DMS 273 treated with DMSO at 0.1 percent for 48 hours (cell line): ENCODE measurements around the gene RRH.
A peak's percentile ranks its signal among the peaks of the same experiment; 100 is the strongest.
"Not testable (repeated sequence)": the region's sequence is repeated elsewhere in the genome, so short reads cannot be mapped to it uniquely, and the experiment has no call there.

Experiments
- DNase-seq: peaks from one replicate; lab custom pipeline; 2025; lab: John Stamatoyannopoulos, UW

The RRH gene

GRCh38 chr4:109827672-109828071 lies at the start of gene RRH:
RRH (plus strand) TSS chr4:109827972; CDS start chr4:109828028, 56 bp downstream.
- no peak for DNase-seq

- DNase-seq: not testable (repeated sequence)
Observed at GRCh38 chr4:109782092-109782491, 45.7 kb upstream of the RRH start.

GRCh38 chr4:109786846-109787245 lies 40.9 kb upstream of the RRH start:
- DNase-seq: no peak

GRCh38 chr4:109787807-109788206 lies 40.0 kb upstream of the RRH start:
- no peak for DNase-seq

GRCh38 chr4:109795059-109795458 lies 32.7 kb upstream of the RRH start:
- DNase-seq: no peak

- DNase-seq: no peak
Observed at GRCh38 chr4:109798866-109799265, 28.9 kb upstream of the RRH start.

- no peak for DNase-seq
Observed at GRCh38 chr4:109801099-109801789, 26.5 kb upstream of the RRH start.

- DNase-seq: no peak
Observed at GRCh38 chr4:109801895-109802319, 25.9 kb upstream of the RRH start, which contains the start of gene CFI. CFI (minus strand) TSS chr4:109801999; CDS start chr4:109801971, 28 bp downstream.

- no peak for DNase-seq
Observed at GRCh38 chr4:109803924-109804571, 23.7 kb upstream of the RRH start.

GRCh38 chr4:109809655-109810054 lies 18.1 kb upstream of the RRH start:
- DNase-seq: no peak

- no peak for DNase-seq
Observed at GRCh38 chr4:109810552-109811387, 17.0 kb upstream of the RRH start.

GRCh38 chr4:109811707-109812106 lies 16.1 kb upstream of the RRH start:
- DNase-seq: no peak

- DNase-seq: peak; percentile 84
Observed at GRCh38 chr4:109815151-109816081, 12.4 kb upstream of the RRH start, which contains the start of gene GAR1. GAR1 (plus strand) TSS chr4:109815762; CDS start chr4:109816165, 403 bp downstream.

GRCh38 chr4:109816082-109816442 lies 11.7 kb upstream of the RRH start:
- DNase-seq: no peak

GRCh38 chr4:109816894-109817293 lies 10.9 kb upstream of the RRH start:
- no peak for DNase-seq

- no peak for DNase-seq
Observed at GRCh38 chr4:109818268-109818667, 9.5 kb upstream of the RRH start.

- no peak for DNase-seq
Observed at GRCh38 chr4:109820563-109820962, 7.2 kb upstream of the RRH start.

GRCh38 chr4:109821185-109821584 lies 6.6 kb upstream of the RRH start:
- no peak for DNase-seq

GRCh38 chr4:109826719-109827118 lies 1.1 kb upstream of the RRH start:
- DNase-seq: no peak

GRCh38 chr4:109833756-109834155 lies 6.0 kb downstream of the RRH start:
- no peak for DNase-seq

GRCh38 chr4:109836985-109837384 lies 9.2 kb downstream of the RRH start:
- DNase-seq: no peak
